ENCODE results near the gene ABCC8.
"Not testable (repeated sequence)": the region's sequence is repeated elsewhere in the genome, so short reads cannot be mapped to it uniquely, and the experiment has no call there.

Gene ABCC8

GRCh38 chr11:17428261-17428660, 48.4 kb downstream of the ABCC8 start:
- no peak for DNase-seq (ENCODE audit: low spot score)

- not testable (repeated sequence) for DNase-seq (ENCODE audit: low spot score)
Measured at GRCh38 chr11:17426233-17426632, 50.4 kb downstream of the ABCC8 start.

GRCh38 chr11:17423533-17424310, 52.9 kb downstream of the ABCC8 start:
- no peak for DNase-seq (ENCODE audit: low spot score)

GRCh38 chr11:17421781-17422180, 54.9 kb downstream of the ABCC8 start:
- DNase-seq (ENCODE audit: low spot score), result no peak

GRCh38 chr11:17418444-17419081, 58.1 kb downstream of the ABCC8 start:
- no peak for DNase-seq (ENCODE audit: low spot score)

GRCh38 chr11:17416492-17416891, 60.2 kb downstream of the ABCC8 start:
- no peak for DNase-seq (ENCODE audit: low spot score)

- DNase-seq (ENCODE audit: low spot score), result no peak
Measured at GRCh38 chr11:17415523-17416104, 61.0 kb downstream of the ABCC8 start.

GRCh38 chr11:17414992-17415391, 61.7 kb downstream of the ABCC8 start:
- no peak for DNase-seq (ENCODE audit: low spot score)

GRCh38 chr11:17414317-17414737, 62.3 kb downstream of the ABCC8 start:
- DNase-seq (ENCODE audit: low spot score), result no peak

- no peak for DNase-seq (ENCODE audit: low spot score)
Measured at GRCh38 chr11:17413414-17414316, 63.0 kb downstream of the ABCC8 start.

- DNase-seq (ENCODE audit: low spot score), result no peak
Measured at GRCh38 chr11:17412488-17413180, 64.0 kb downstream of the ABCC8 start.

- no peak for DNase-seq (ENCODE audit: low spot score)
Measured at GRCh38 chr11:17411418-17411817, 65.2 kb downstream of the ABCC8 start.

- no peak for DNase-seq (ENCODE audit: low spot score)
Measured at GRCh38 chr11:17410606-17411379, 65.9 kb downstream of the ABCC8 start.

GRCh38 chr11:17408641-17409040, 68.0 kb downstream of the ABCC8 start:
- no peak for DNase-seq (ENCODE audit: low spot score)

- DNase-seq (ENCODE audit: low spot score), result no peak
Measured at GRCh38 chr11:17408026-17408425, 68.6 kb downstream of the ABCC8 start.

GRCh38 chr11:17407575-17407974, 69.1 kb downstream of the ABCC8 start:
- no peak for DNase-seq (ENCODE audit: low spot score)

GRCh38 chr11:17406818-17407149, 69.9 kb downstream of the ABCC8 start:
- no peak for DNase-seq (ENCODE audit: low spot score)

- DNase-seq (ENCODE audit: low spot score), result no peak
Measured at GRCh38 chr11:17406082-17406817, 70.4 kb downstream of the ABCC8 start.

- DNase-seq (ENCODE audit: low spot score), result peak; percentile 64
Measured at GRCh38 chr11:17405232-17406005, 71.2 kb downstream of the ABCC8 start.
